ENCODE data around the gene SLC7A4. TPM values are rescaled to one million over a fixed set of nuclear protein-coding genes. Genes with fewer than 3 reads are reported as not detected.
"Not testable (repeated sequence)": the region's sequence is repeated elsewhere in the genome, so short reads cannot be mapped to it uniquely, and the experiment has no call there.

The SLC7A4 gene
- total and polyA plus RNA-seq, 12 donors = 0.07 to 0.78 (median 0.17) TPM; not detected in 7

DNA sequence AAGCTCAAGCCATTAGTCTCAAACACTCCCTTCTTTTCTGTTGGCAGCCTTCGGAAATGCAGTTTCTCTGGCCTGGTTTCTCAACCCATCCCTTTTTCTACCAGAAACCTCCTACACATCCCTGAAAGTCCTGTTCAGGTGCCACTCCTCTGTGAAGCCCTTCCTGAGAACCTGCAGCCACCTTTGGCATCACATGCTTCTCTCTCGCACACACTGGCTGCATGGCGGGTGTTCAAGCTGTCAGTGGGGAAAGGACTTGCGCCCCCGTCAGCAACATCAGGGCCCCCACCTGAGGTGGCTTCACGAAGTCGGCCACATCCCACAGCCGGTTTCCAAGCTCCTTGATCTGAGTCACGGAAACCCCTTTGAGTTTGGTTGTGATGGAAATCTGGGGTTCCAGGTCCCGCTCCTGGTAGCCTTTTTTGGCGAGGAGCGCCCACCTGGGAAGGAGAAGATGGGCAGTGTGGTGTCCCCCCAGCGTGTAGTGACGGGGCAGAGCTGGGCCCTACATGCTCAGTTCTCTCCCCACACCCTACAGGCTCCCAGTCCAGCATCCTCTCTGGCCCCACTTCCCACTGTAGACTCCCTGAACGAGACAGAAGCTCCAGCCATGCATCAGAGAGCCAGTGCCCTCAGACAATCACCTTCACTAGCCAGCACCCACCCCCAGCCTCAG lies 11.6 kb upstream of the SLC7A4 start:
- H3K4me1 ChIP-seq = peaks cover 5 to 16% (median 14%) of the 10 kb centered on the region in 9 donors
- TF ChIP-seq, protein P1, sequence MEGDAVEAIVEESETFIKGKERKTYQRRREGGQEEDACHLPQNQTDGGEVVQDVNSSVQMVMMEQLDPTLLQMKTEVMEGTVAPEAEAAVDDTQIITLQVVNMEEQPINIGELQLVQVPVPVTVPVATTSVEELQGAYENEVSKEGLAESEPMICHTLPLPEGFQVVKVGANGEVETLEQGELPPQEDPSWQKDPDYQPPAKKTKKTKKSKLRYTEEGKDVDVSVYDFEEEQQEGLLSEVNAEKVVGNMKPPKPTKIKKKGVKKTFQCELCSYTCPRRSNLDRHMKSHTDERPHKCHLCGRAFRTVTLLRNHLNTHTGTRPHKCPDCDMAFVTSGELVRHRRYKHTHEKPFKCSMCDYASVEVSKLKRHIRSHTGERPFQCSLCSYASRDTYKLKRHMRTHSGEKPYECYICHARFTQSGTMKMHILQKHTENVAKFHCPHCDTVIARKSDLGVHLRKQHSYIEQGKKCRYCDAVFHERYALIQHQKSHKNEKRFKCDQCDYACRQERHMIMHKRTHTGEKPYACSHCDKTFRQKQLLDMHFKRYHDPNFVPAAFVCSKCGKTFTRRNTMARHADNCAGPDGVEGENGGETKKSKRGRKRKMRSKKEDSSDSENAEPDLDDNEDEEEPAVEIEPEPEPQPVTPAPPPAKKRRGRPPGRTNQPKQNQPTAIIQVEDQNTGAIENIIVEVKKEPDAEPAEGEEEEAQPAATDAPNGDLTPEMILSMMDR (IDR thresholded peaks at IDR 0.05) = no peak
- no peak overlapping the region for H3K27ac ChIP-seq
- ATAC-seq (no peak), DNase-seq (no peak)
- H3K4me3 ChIP-seq = peak overlapping the region in 2 of 10 donors; percentile 14 to 58
- peaks cover 0 to 7% (median 0%) of the 10 kb centered on the region in 7 donors for H3K27me3 ChIP-seq
- no peaks in the 10 kb centered on the region for H3K9me3 ChIP-seq
- intact Hi-C loops (cut with DNase I) = loop anchor here in 1 of 10 donors (10.0 kb wide), 1 partner anchor 59 kb away; the partner anchor contains the start of gene LZTR1
- no peaks in the 10 kb centered on the region for H3K36me3 ChIP-seq
- WGBS, 2 donors = 91 to 93% methylated on average over 14 to 15 of the region's 15 CpGs

DNA sequence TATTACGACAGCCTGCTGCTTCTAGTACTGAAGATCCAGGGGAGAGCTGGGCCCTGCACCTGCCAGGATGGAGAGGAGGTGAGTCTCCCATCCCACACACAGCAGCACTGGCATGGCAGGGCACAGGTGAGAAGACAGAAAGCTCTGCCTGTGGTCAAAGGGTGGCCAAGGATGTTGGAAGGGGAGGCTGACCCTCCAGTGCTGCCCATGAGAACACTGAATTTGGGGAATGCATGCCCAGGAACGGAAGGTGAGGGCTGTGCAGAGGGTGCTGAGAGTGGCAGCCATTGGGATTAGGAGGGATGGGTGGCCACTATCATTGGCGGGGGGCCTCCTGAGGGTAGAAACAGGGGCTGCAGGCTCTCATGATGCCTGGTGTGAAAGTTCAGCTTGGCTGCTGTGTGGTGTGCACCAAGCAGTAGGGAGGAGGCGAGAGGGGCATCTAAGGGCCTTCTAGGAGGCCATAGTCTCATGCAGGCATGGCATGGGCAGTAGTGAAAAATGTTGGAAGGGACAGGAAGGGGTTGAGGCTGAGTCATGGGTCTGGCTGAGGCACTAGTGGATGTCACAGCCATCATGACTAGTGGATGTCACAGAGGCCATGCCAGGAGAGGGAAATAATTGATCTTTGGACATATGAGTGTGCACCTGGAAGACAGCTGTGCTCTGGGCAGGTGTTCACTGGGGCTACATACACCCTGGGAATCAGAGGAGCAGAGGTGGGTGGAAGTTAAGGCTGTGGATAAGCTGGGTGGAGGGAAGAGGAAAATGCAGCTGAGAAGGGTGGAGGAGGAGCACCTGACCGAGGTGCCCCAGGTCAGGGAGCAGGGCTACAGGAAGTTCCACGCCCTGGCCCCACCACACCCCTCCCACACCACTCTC lies 10.9 kb upstream of the SLC7A4 start:
- no peaks in the 10 kb centered on the region for H3K9me3 ChIP-seq
- peaks cover 5 to 20% (median 14%) of the 10 kb centered on the region in 9 donors for H3K4me1 ChIP-seq
- peaks cover 0 to 7% (median 0%) of the 10 kb centered on the region in 7 donors for H3K27me3 ChIP-seq
- 90 to 93% methylated on average over 6 of the region's 6 CpGs for WGBS, 2 donors
- no peak overlapping the region for H3K4me3 ChIP-seq
- ATAC-seq (no peak), DNase-seq (no peak)
- no peaks in the 10 kb centered on the region for H3K36me3 ChIP-seq
- intact Hi-C loops (cut with DNase I) = loop anchor here in 1 of 10 donors (10.0 kb wide), 1 partner anchor 58 kb away; the partner anchor contains the start of gene LZTR1
- no peak overlapping the region for H3K27ac ChIP-seq
- TF ChIP-seq, protein P1 (IDR thresholded peaks at IDR 0.05) = no peak

DNA sequence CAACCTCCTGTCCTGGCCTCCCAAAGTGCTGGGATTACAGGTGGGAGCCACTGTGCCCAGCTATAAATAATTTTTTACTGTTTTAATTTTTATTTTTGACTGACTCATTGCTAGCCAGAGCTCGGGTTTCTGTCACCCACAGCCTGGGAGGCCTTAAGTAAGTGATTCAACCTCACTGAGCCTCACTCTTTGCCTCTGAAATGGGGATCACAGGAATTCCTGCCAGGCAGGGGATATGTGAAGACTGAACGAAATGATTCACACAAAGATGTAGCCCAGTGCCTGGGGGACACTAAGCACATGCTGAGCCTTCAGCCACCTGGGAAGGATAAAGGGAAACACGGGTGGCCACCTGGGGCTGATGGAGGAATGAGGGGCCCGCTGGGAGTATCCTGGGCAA lies 9.6 kb upstream of the SLC7A4 start:
- WGBS, 2 donors = 81 to 83% methylated on average over 4 of the region's 4 CpGs
- Histone ChIP-seq H3K27me3 (peaks cover 0 to 7% (median 0%) of the 10 kb centered on the region in 7 donors), H3K9me3 (no peaks in the 10 kb centered on the region), H3K27ac (no peak overlapping the region), H3K4me3 (no peak overlapping the region), H3K36me3 (no peaks in the 10 kb centered on the region), H3K4me1 (peaks cover 5 to 24% (median 14%) of the 10 kb centered on the region in 9 donors)
- TF ChIP-seq, protein P1 (IDR thresholded peaks at IDR 0.05) = no peak
- no peak for DNase-seq
- intact Hi-C loops (cut with DNase I) = loop anchor here in 1 of 10 donors (10.0 kb wide), 1 partner anchor 57 kb away; the partner anchor contains the start of gene LZTR1
- no peak for ATAC-seq

DNA sequence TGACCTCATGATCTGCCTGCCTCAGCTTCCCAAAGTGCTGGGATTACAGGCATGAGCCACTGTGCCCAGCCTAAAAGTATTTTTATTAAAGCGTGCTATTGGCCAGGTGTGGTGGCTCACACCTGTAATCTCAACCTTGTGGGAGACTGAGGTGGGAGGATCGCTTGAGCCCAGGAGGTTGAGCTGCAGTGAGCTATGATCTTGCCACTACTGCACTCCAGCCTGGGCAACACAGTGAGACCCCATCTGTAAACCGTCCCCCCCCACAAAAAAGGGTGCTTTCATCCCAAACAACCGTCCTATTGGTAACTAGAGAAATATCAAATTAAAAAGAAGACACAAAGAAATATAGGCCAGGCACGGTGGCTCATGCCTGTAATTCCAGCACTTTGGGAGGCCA lies 6.8 kb upstream of the SLC7A4 start:
- H3K27ac ChIP-seq, H3K36me3 ChIP-seq, H3K9me3 ChIP-seq, H3K4me3 ChIP-seq, ATAC-seq, H3K4me1 ChIP-seq, DNase-seq, H3K27me3 ChIP-seq: not testable (repeated sequence)
- 92 to 94% methylated on average over 5 of the region's 5 CpGs for WGBS, 2 donors
- intact Hi-C loops (cut with DNase I) = loop anchor here in 2 of 10 donors (10.0 kb wide), 2 partner anchors 56 to 66 kb away; no protein-coding TSS in a partner anchor
